Liver (tissue), 9 donors: ENCODE data around the gene CFAP299. TPM values are rescaled to one million over a fixed set of nuclear protein-coding genes. Genes with fewer than 3 reads are reported as not detected.
A peak's percentile ranks its signal among the peaks of the same experiment; 100 is the strongest.

Experiments used
- DNase-seq: peaks from one replicate; pipeline ENCODE4 v3.0.0-alpha.2; 2017; ENCODE audit warnings: low spot score
- H3K27ac ChIP-seq, 2 donors: one replicate each; pipeline ENCODE4 v1.7.0; 2013; ENCODE audit warnings: inconsistent platforms in 2 of 2, low read length in 2 of 2, control low read depth in 1 of 2, low read depth in 1 of 2, mild to moderate bottlenecking in 1 of 2
- H3K27me3 ChIP-seq, 4 donors: one replicate each; pipeline versions ENCODE4 v1.6.1 to v1.7.0; 2013; ENCODE audit warnings: low read length in 3 of 4, inconsistent platforms in 1 of 4, mild to moderate bottlenecking in 1 of 4, moderate library complexity in 1 of 4; ENCODE audit not compliant: control insufficient read depth in 4 of 4, insufficient read depth in 4 of 4
- H3K36me3 ChIP-seq, 4 donors: one replicate each; pipeline versions ENCODE4 v1.6.1 to v1.7.0; 2013; ENCODE audit warnings: low read length in 3 of 4, mild to moderate bottlenecking in 3 of 4, low read depth in 1 of 4, moderate library complexity in 1 of 4; ENCODE audit not compliant: control insufficient read depth in 4 of 4, insufficient read depth in 3 of 4
- H3K4me1 ChIP-seq, 4 donors: one replicate each; pipeline versions ENCODE4 v1.6.1 to v1.7.0; 2013; ENCODE audit warnings: low read length in 3 of 4, mild to moderate bottlenecking in 3 of 4, moderate library complexity in 1 of 4; ENCODE audit not compliant: control insufficient read depth in 4 of 4, insufficient read depth in 4 of 4
- H3K4me3 ChIP-seq, 3 donors: one replicate each; pipeline versions ENCODE4 v1.6.1 to v1.7.0; 2013; ENCODE audit warnings: low read length in 3 of 3, control low read depth in 1 of 3, low read depth in 1 of 3, mild to moderate bottlenecking in 1 of 3
- H3K9ac ChIP-seq, 2 donors: one replicate each; pipeline ENCODE4 v1.7.0; 2013; ENCODE audit warnings: low read length in 2 of 2, mild to moderate bottlenecking in 2 of 2, moderate library complexity in 2 of 2, control low read depth in 1 of 2, low read depth in 1 of 2
- H3K9me3 ChIP-seq, 4 donors: one replicate each; pipeline versions ENCODE4 v1.6.1 to v1.7.0; 2013; ENCODE audit warnings: low read length in 3 of 4; ENCODE audit not compliant: control insufficient read depth in 4 of 4
- EGR1 ChIP-seq, 2 donors: IDR thresholded peaks; 2 replicates each; pipeline ENCODE4 v1.6.1; 2016 to 2018; ENCODE audit warnings: antibody characterized with exemption in 2 of 2, low read depth in 2 of 2
- FOXA1 ChIP-seq: IDR thresholded peaks from 2 replicates; pipeline ENCODE4 v1.6.1; 2016; ENCODE audit warnings: antibody characterized with exemption
- FOXA2 ChIP-seq: IDR thresholded peaks from 2 replicates; pipeline ENCODE4 v1.6.1; 2016; ENCODE audit warnings: antibody characterized with exemption
- GABPA ChIP-seq, 2 donors: IDR thresholded peaks in 1 of 2; conservative IDR thresholded peaks in 1 of 2; 2 replicates each; pipeline ENCODE4 v1.6.1; 2016; ENCODE audit warnings: antibody characterized with exemption in 2 of 2, mild to moderate bottlenecking in 1 of 2, moderate library complexity in 1 of 2
- HNF4A ChIP-seq, 2 donors: conservative IDR thresholded peaks; 2 replicates each; pipeline ENCODE4 v1.6.1; 2016; ENCODE audit warnings: antibody characterized with exemption in 2 of 2, mild to moderate bottlenecking in 2 of 2
- HNF4G ChIP-seq: IDR thresholded peaks from 2 replicates; pipeline ENCODE4 v1.6.1; 2016; ENCODE audit warnings: antibody characterized with exemption
- JUND ChIP-seq, 2 donors: IDR thresholded peaks; 2 replicates each; pipeline ENCODE4 v1.6.1; 2016; ENCODE audit warnings: antibody characterized with exemption in 2 of 2
- NR2F2 ChIP-seq: IDR thresholded peaks from 2 replicates; pipeline ENCODE4 v1.6.1; 2016; ENCODE audit warnings: antibody characterized with exemption
- RAD21 ChIP-seq, 2 donors: IDR thresholded peaks; 2 replicates each; pipeline ENCODE4 v1.6.1; 2016; ENCODE audit warnings: antibody characterized with exemption in 2 of 2, mild to moderate bottlenecking in 2 of 2
- RXRA ChIP-seq, 2 donors: IDR thresholded peaks; 2 replicates each; pipeline ENCODE4 v1.6.1; 2017 to 2018; ENCODE audit warnings: antibody characterized with exemption in 2 of 2, mild to moderate bottlenecking in 1 of 2
- SP1 ChIP-seq: IDR thresholded peaks from 2 replicates; pipeline ENCODE4 v1.6.1; 2018; ENCODE audit warnings: antibody characterized with exemption, mild to moderate bottlenecking
- TAF1 ChIP-seq: conservative IDR thresholded peaks from 2 replicates; pipeline ENCODE4 v1.6.1; 2016; ENCODE audit warnings: antibody characterized with exemption, mild to moderate bottlenecking
- YY1 ChIP-seq: IDR thresholded peaks from 2 replicates; pipeline ENCODE4 v1.6.1; 2016; ENCODE audit warnings: antibody characterized with exemption, mild to moderate bottlenecking
- WGBS: extraction: QIAGEN DNeasy Blood & Tissue Kit; methylation state at CpG from one replicate; pipeline ENCODE4 v1.1.7; 2013; 5-methylcytosine and 5-hydroxymethylcytosine counted together
- polyA plus RNA-seq, 2 donors: library from polyadenylated mRNA; stranded (reverse) in 1 of 2; unstranded in 1 of 2; fragments of 200-250 nt in 1 of 2; fragments of >200 nt in 1 of 2; fragmentation: Nextera tagmentation in 1 of 2; extraction: Ambion mirVana in 1 of 2; gene quantifications; one replicate each; pipeline versions ENCODE4 v1.2.1 to v1.2.3, GENCODE V29; 2013 to 2015
- total RNA-seq, 2 donors: library from RNA; depleted of rRNA; stranded (reverse); fragments of >200 nt; gene quantifications; one replicate each; pipeline ENCODE4 v1.2.3, GENCODE V29; 2014
- TF ChIP-seq, protein P1 (sequence below): fragments of 150-350 bp; IDR thresholded peaks from 2 replicates; pipeline ENCODE4 v1.5.1; 2017; ENCODE audit warnings: improper control_type of control experiment, low read depth, low read length; ENCODE audit not compliant: missing input control
- TF ChIP-seq, protein P2 (sequence below): IDR thresholded peaks from 2 replicates; pipeline ENCODE4 v1.6.1; 2016; ENCODE audit warnings: antibody characterized with exemption
- TF ChIP-seq, protein P3 (sequence below): IDR thresholded peaks from 2 replicates; pipeline ENCODE4 v1.6.1; 2016; ENCODE audit warnings: antibody characterized with exemption
- TF ChIP-seq, protein P4 (sequence below): IDR thresholded peaks from 2 replicates; pipeline ENCODE4 v1.6.1; 2016; ENCODE audit warnings: antibody characterized with exemption, mild to moderate bottlenecking
- donor health status: healthy.
- donor health status: healthy.
- donor health status: healthy.
- donor health status: healthy.
- donor health status: healthy.

CFAP299 gene
- total and polyA plus RNA-seq, 4 donors, result not detected

DNA sequence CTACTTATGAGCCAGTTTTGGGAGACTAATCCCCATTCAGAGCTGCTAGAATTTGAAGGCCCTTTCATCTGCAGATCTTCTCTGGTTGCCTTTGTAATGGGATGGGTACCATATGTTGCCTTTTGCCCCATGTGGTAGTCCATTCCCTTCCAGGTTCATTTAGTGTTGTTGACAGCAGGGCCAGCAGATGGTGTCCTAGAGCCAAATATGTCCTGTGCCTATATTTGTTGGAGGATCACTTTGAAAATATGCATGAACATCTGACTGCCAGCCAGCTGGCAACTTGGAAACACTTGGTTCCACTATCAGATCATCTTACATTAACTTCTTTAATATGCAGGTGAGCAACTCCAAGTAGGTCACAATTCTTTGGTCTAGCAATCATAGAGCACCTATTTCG, 30.4 kb downstream of the CFAP299 start:
- Histone ChIP-seq H3K27me3 (peaks cover 0 to 4% (median 0%) of the 10 kb centered on the region in 4 donors), H3K9ac (no peak overlapping the region), H3K4me3 (no peak overlapping the region), H3K36me3 (no peaks in the 10 kb centered on the region), H3K27ac (no peak overlapping the region), H3K4me1 (no peaks in the 10 kb centered on the region), H3K9me3 (peaks cover 0 to 2% (median 0%) of the 10 kb centered on the region in 4 donors)
- TF ChIP-seq RAD21 (IDR thresholded peaks at IDR 0.05), result peak; percentile 77 to 81
- TF ChIP-seq YY1, result no peak
- TF ChIP-seq EGR1 (IDR thresholded peaks at IDR 0.05; ENCODE audit: low read depth in 2 of 2), result no peak
- TF ChIP-seq, protein P1, sequence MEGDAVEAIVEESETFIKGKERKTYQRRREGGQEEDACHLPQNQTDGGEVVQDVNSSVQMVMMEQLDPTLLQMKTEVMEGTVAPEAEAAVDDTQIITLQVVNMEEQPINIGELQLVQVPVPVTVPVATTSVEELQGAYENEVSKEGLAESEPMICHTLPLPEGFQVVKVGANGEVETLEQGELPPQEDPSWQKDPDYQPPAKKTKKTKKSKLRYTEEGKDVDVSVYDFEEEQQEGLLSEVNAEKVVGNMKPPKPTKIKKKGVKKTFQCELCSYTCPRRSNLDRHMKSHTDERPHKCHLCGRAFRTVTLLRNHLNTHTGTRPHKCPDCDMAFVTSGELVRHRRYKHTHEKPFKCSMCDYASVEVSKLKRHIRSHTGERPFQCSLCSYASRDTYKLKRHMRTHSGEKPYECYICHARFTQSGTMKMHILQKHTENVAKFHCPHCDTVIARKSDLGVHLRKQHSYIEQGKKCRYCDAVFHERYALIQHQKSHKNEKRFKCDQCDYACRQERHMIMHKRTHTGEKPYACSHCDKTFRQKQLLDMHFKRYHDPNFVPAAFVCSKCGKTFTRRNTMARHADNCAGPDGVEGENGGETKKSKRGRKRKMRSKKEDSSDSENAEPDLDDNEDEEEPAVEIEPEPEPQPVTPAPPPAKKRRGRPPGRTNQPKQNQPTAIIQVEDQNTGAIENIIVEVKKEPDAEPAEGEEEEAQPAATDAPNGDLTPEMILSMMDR, result peak; percentile 49
- TF ChIP-seq NR2F2, result no peak
- TF ChIP-seq, protein P2, sequence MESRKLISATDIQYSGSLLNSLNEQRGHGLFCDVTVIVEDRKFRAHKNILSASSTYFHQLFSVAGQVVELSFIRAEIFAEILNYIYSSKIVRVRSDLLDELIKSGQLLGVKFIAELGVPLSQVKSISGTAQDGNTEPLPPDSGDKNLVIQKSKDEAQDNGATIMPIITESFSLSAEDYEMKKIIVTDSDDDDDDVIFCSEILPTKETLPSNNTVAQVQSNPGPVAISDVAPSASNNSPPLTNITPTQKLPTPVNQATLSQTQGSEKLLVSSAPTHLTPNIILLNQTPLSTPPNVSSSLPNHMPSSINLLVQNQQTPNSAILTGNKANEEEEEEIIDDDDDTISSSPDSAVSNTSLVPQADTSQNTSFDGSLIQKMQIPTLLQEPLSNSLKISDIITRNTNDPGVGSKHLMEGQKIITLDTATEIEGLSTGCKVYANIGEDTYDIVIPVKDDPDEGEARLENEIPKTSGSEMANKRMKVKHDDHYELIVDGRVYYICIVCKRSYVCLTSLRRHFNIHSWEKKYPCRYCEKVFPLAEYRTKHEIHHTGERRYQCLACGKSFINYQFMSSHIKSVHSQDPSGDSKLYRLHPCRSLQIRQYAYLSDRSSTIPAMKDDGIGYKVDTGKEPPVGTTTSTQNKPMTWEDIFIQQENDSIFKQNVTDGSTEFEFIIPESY, result no peak
- TF ChIP-seq, protein P3, sequence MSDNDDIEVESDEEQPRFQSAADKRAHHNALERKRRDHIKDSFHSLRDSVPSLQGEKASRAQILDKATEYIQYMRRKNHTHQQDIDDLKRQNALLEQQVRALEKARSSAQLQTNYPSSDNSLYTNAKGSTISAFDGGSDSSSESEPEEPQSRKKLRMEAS, result no peak
- TF ChIP-seq FOXA1, result no peak
- TF ChIP-seq HNF4A (conservative IDR thresholded peaks at IDR 0.05), result no peak
- no peak for TF ChIP-seq GABPA (IDR thresholded peaks at IDR 0.05 in 1 of 2, conservative IDR thresholded peaks at IDR 0.05 in 1 of 2)
- no peak for TF ChIP-seq FOXA2
- TF ChIP-seq JUND (IDR thresholded peaks at IDR 0.05), result no peak
- TF ChIP-seq TAF1, result no peak
- TF ChIP-seq HNF4G, result no peak
- no peak for TF ChIP-seq RXRA (IDR thresholded peaks at IDR 0.05)
- WGBS, result 79% methylated on average over 1 of the region's 1 CpG
- peak; percentile 35 for DNase-seq

DNA sequence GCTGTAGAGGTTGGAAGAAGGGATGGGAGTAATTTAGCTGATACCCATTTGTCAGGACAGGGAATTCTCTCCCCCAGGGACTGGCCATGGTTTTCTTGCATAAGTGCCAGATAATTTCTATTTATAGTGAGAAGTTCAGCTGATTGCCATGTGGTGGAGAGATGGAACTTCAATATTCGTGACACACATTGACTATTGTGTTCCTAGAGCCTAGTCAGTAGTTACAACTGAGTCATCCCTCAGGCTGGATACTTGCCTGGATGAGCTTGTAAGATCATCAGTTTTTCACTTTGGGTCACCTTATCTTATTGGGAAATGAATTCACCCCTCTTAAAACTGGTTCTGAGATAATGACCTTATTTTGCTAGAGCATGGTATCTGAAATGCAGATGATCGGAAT, 32.2 kb downstream of the CFAP299 start:
- no peaks in the 10 kb centered on the region for H3K36me3 ChIP-seq
- H3K9me3 ChIP-seq, result peaks cover 0 to 2% (median 0%) of the 10 kb centered on the region in 4 donors
- no peaks in the 10 kb centered on the region for H3K4me1 ChIP-seq
- TF ChIP-seq, protein P1, result no peak
- TF ChIP-seq NR2F2, result no peak
- no peak for TF ChIP-seq RXRA (IDR thresholded peaks at IDR 0.05)
- TF ChIP-seq TAF1, result no peak
- TF ChIP-seq FOXA1, result no peak
- no peak for TF ChIP-seq HNF4A (conservative IDR thresholded peaks at IDR 0.05)
- TF ChIP-seq YY1, result no peak
- no peak for TF ChIP-seq HNF4G
- TF ChIP-seq, protein P2, result no peak
- TF ChIP-seq SP1, result no peak
- TF ChIP-seq, protein P4, sequence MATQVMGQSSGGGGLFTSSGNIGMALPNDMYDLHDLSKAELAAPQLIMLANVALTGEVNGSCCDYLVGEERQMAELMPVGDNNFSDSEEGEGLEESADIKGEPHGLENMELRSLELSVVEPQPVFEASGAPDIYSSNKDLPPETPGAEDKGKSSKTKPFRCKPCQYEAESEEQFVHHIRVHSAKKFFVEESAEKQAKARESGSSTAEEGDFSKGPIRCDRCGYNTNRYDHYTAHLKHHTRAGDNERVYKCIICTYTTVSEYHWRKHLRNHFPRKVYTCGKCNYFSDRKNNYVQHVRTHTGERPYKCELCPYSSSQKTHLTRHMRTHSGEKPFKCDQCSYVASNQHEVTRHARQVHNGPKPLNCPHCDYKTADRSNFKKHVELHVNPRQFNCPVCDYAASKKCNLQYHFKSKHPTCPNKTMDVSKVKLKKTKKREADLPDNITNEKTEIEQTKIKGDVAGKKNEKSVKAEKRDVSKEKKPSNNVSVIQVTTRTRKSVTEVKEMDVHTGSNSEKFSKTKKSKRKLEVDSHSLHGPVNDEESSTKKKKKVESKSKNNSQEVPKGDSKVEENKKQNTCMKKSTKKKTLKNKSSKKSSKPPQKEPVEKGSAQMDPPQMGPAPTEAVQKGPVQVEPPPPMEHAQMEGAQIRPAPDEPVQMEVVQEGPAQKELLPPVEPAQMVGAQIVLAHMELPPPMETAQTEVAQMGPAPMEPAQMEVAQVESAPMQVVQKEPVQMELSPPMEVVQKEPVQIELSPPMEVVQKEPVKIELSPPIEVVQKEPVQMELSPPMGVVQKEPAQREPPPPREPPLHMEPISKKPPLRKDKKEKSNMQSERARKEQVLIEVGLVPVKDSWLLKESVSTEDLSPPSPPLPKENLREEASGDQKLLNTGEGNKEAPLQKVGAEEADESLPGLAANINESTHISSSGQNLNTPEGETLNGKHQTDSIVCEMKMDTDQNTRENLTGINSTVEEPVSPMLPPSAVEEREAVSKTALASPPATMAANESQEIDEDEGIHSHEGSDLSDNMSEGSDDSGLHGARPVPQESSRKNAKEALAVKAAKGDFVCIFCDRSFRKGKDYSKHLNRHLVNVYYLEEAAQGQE, result no peak
- TF ChIP-seq GABPA (IDR thresholded peaks at IDR 0.05 in 1 of 2, conservative IDR thresholded peaks at IDR 0.05 in 1 of 2), result no peak
- TF ChIP-seq, protein P3, result no peak
- no peak for TF ChIP-seq EGR1 (IDR thresholded peaks at IDR 0.05; ENCODE audit: low read depth in 2 of 2)
- TF ChIP-seq FOXA2, result no peak
- no peak for TF ChIP-seq RAD21 (IDR thresholded peaks at IDR 0.05)
- no peak overlapping the region for H3K9ac ChIP-seq
- 64% methylated on average over 2 of the region's 2 CpGs for WGBS
- H3K4me3 ChIP-seq, result no peak overlapping the region
- no peak for DNase-seq
- no peak overlapping the region for H3K27ac ChIP-seq
- H3K27me3 ChIP-seq, result peaks cover 0 to 4% (median 0%) of the 10 kb centered on the region in 4 donors
